Psoas muscle (tissue), 8 donors: ENCODE data around the gene CROCC. TPM values are rescaled to one million over a fixed set of nuclear protein-coding genes. Genes with fewer than 3 reads are reported as not detected.
A peak's percentile ranks its signal among the peaks of the same experiment; 100 is the strongest.
"Not testable (repeated sequence)": the region's sequence is repeated elsewhere in the genome, so short reads cannot be mapped to it uniquely, and the experiment has no call there.

Source experiments
- ATAC-seq, 4 donors: fragments of 200-7000 bp; cut with Tn5 transposase; one replicate each; pipeline ENCODE4 v1.9.1; 2020; ENCODE audit warnings: moderate library complexity in 3 of 4, mild to moderate bottlenecking in 2 of 4
- DNase-seq, 2 donors: peaks; one replicate each; pipeline ENCODE4 v3.0.0-alpha.2; 2020
- H3K27ac ChIP-seq: fragments of 200-600 bp; one replicate; pipeline ENCODE4 v1.8.0; 2022
- H3K27me3 ChIP-seq, 3 donors: fragments of 200-600 bp in 1 of 3; one replicate each; pipeline versions ENCODE4 v1.6.1 to v1.8.0; 2013 to 2022; ENCODE audit warnings: low read length in 2 of 3, mild to moderate bottlenecking in 2 of 3, moderate library complexity in 1 of 3; ENCODE audit not compliant: insufficient read depth in 3 of 3
- H3K36me3 ChIP-seq, 2 donors: fragments of 200-600 bp in 1 of 2; one replicate each; pipeline versions ENCODE4 v1.6.1 to v1.8.0; 2013 to 2022; ENCODE audit warnings: low read depth in 1 of 2, mild to moderate bottlenecking in 1 of 2, moderate library complexity in 1 of 2; ENCODE audit not compliant: insufficient read depth in 1 of 2
- H3K4me1 ChIP-seq: fragments of 200-600 bp; one replicate; pipeline ENCODE4 v1.8.0; 2022
- H3K4me3 ChIP-seq: fragments of 200-600 bp; one replicate; pipeline ENCODE4 v1.8.0; 2022; ENCODE audit warnings: mild to moderate bottlenecking
- H3K9me3 ChIP-seq: fragments of 200-600 bp; one replicate; pipeline ENCODE4 v1.8.0; 2022
- WGBS, 3 donors: extraction: QIAGEN DNeasy Blood & Tissue Kit; methylation state at CpG; one replicate each; pipeline versions ENCODE4 v1.1.6 to v1.1.7; 2013; 5-methylcytosine and 5-hydroxymethylcytosine counted together
- intact Hi-C, 2 donors: fragments of 100-400 bp; cut with DNase I; formaldehyde crosslinking; loops; one replicate each; pipeline versions ENCODE4 v1.11.0 to v1.14.2; 2022
- polyA plus RNA-seq, 3 donors: library from polyadenylated mRNA; stranded (reverse); fragments of 200-250 nt; gene quantifications; one replicate each; pipeline ENCODE4 v1.2.3, GENCODE V29; 2013
- total RNA-seq, 4 donors: library from RNA; stranded (reverse); fragmentation: NEBNext Ultra II Directional in 2 of 4; extraction: Animal tissue kit (Norgen Biotek cat#: 25700) in 2 of 4; gene quantifications; one replicate each; pipeline versions ENCODE4 v1.2.1 to v1.2.4, GENCODE V29; 2021 to 2023
- TF ChIP-seq, protein P1 (sequence below): fragments of 200-600 bp; IDR thresholded peaks from one replicate; pipeline ENCODE4 v1.8.0; 2022; ENCODE audit warnings: antibody characterized with exemption
- donor health status: healthy with polysubstance abuse.
- donor health status: DM: no; HTN: no; CAD: no; lungs with moderate emphysema.
- donor health status: Bipolar disorder and iron deficiency.
- donor health status: healthy.
- donor health status: DM: yes; HTN: yes; CAD: no.
- donor health status: DM: no; HTN: no; CAD: no.
- donor health status: DM: no; HTN: no; CAD: no.
- donor health status: DM: yes; HTN: yes; CAD: no.

CROCC gene
- total and polyA plus RNA-seq, 7 donors, result 3.1 to 6.5 (median 4.8) TPM

- ATAC-seq (no peak), DNase-seq (peak in 1 of 2 donors; percentile 44)
- Histone ChIP-seq H3K36me3 (peaks cover 0 to 8% of the 10 kb centered on the region in 2 donors), H3K4me1 (no peaks in the 10 kb centered on the region), H3K27me3 (no peaks in the 10 kb centered on the region), H3K9me3 (no peaks in the 10 kb centered on the region), H3K27ac (no peak overlapping the region), H3K4me3 (no peak overlapping the region)
- TF ChIP-seq, protein P1, sequence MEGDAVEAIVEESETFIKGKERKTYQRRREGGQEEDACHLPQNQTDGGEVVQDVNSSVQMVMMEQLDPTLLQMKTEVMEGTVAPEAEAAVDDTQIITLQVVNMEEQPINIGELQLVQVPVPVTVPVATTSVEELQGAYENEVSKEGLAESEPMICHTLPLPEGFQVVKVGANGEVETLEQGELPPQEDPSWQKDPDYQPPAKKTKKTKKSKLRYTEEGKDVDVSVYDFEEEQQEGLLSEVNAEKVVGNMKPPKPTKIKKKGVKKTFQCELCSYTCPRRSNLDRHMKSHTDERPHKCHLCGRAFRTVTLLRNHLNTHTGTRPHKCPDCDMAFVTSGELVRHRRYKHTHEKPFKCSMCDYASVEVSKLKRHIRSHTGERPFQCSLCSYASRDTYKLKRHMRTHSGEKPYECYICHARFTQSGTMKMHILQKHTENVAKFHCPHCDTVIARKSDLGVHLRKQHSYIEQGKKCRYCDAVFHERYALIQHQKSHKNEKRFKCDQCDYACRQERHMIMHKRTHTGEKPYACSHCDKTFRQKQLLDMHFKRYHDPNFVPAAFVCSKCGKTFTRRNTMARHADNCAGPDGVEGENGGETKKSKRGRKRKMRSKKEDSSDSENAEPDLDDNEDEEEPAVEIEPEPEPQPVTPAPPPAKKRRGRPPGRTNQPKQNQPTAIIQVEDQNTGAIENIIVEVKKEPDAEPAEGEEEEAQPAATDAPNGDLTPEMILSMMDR, result no peak
- 81 to 93% (median 90%) methylated on average over 14 of the region's 14 CpGs for WGBS, 3 donors
- intact Hi-C loops, result no loop called here
These were observed 5.5 kb downstream of the CROCC start for GRCh38 chr1:16927256-16927655.

DNA sequence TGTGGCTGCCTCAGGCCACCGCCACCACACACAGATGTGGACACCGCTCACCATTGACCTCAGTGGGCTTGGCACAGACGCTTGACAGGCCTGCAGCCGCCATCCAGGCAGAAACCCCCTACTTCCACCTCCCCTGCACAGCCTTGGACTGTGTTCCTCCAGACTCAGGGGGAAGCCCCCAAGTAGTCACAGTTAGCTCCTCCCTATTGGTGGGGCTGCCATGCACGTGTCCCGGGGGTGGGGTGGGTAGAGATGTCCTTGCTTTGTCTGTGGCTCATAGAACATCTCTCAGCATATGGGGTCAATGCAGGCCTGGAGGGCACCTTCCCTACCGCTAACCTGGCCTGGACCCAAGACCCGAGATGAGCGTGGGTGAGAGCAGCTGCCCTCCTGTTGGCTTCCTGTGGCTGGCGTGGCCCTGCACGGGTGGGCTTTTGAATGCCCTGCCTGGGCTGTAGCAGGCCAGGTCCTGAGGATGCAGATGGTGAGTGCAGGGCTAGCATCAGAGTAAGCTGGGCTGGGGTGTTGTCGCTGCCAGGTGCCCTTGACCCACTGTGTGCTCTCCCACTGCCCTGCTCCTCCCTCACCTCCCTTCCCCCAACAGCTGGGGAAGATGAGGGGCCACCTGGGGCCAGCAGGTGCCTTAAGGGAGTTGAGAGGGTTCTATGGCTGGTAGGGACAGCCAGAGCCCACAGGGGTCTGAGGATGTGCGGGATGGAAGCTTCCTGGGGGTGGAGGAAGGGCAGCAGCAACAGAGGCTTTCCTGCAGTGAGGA is 6.2 kb downstream of the CROCC start:
- TF ChIP-seq, protein P1, result no peak
- H3K9me3 ChIP-seq, result no peaks in the 10 kb centered on the region
- no peak for DNase-seq
- H3K27ac ChIP-seq, result no peak overlapping the region
- no peaks in the 10 kb centered on the region for H3K4me1 ChIP-seq
- H3K36me3 ChIP-seq, result peaks cover 0 to 8% of the 10 kb centered on the region in 2 donors
- no peaks in the 10 kb centered on the region for H3K27me3 ChIP-seq
- H3K4me3 ChIP-seq, result no peak overlapping the region
- intact Hi-C loops, result no loop called here
- 70 to 80% (median 73%) methylated on average over 12 to 13 of the region's 13 CpGs for whole genome bisulfite sequencing, 3 donors
- ATAC-seq, result no peak

- H3K4me3 ChIP-seq, H3K27ac ChIP-seq, H3K9me3 ChIP-seq, H3K27me3 ChIP-seq, DNase-seq, intact Hi-C loops, H3K4me1 ChIP-seq: not testable (repeated sequence)
- ATAC-seq, result peak in 1 of 4 donors; percentile 23
- peaks cover 0 to 14% of the 10 kb centered on the region in 2 donors for H3K36me3 ChIP-seq
- WGBS, 3 donors, result 84 to 89% (median 87%) methylated on average over 22 to 24 of the region's 24 CpGs
These were observed 7.7 kb downstream of the CROCC start for GRCh38 chr1:16929146-16930041.

GRCh38 chr1:16931206-16931934 is 9.6 kb downstream of the CROCC start:
- DNase-seq, H3K27ac ChIP-seq, H3K27me3 ChIP-seq, H3K4me1 ChIP-seq, intact Hi-C loops, H3K4me3 ChIP-seq, H3K9me3 ChIP-seq, ATAC-seq: not testable (repeated sequence)
- peaks cover 0 to 14% of the 10 kb centered on the region in 2 donors for H3K36me3 ChIP-seq
- 83 to 90% (median 87%) methylated on average over 18 of the region's 18 CpGs for WGBS, 3 donors

GRCh38 chr1:16933945-16934344 is 12.2 kb downstream of the CROCC start:
- DNase-seq, H3K4me3 ChIP-seq, H3K27me3 ChIP-seq, ATAC-seq, H3K27ac ChIP-seq, H3K4me1 ChIP-seq, intact Hi-C loops, H3K9me3 ChIP-seq: not testable (repeated sequence)
- peaks cover 0 to 14% of the 10 kb centered on the region in 2 donors for H3K36me3 ChIP-seq

DNA sequence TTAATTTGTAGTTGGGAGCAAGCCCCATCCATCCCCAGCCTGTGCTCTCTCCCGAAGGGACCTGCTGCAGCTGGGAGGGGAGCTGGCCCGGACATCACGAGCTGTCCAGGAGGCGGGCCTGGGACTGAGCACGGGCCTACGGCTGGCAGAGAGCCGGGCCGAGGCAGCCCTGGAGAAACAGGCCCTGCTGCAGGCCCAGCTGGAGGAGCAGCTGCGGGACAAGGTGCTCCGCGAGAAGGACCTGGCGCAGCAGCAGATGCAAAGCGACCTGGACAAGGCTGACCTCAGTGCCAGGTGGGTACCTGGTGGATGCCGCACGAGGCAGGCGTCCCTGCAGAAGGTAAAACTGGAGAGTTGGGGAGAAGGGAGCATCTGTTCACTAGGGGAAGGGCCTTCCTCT is 14.8 kb downstream of the CROCC start:
- peaks cover 0 to 12% of the 10 kb centered on the region in 2 donors for H3K36me3 ChIP-seq
- H3K27me3 ChIP-seq, DNase-seq, intact Hi-C loops, H3K27ac ChIP-seq, H3K4me3 ChIP-seq, H3K4me1 ChIP-seq, H3K9me3 ChIP-seq: not testable (repeated sequence)
- WGBS, 3 donors, result 65 to 86% (median 81%) methylated on average over 16 of the region's 16 CpGs
- ATAC-seq, result peak in 1 of 4 donors; percentile 12
